Measurements from ENCODE around the gene RBFOX2.
"Not testable (repeated sequence)": the region's sequence is repeated elsewhere in the genome, so short reads cannot be mapped to it uniquely, and the experiment has no call there.

RBFOX2 gene

GRCh38 chr22:36039125-36039524 lies 10.5 kb upstream of the RBFOX2 start:
- no peak for DNase-seq (ENCODE audit: low read depth)

GRCh38 chr22:36037102-36037758 lies 8.6 kb upstream of the RBFOX2 start:
- DNase-seq (ENCODE audit: low read depth): no peak

- no peak for DNase-seq (ENCODE audit: low read depth)
Observed at GRCh38 chr22:36036167-36036624, 7.6 kb upstream of the RBFOX2 start.

- no peak for DNase-seq (ENCODE audit: low read depth)
Observed at GRCh38 chr22:36032611-36033010, 4.0 kb upstream of the RBFOX2 start.

GRCh38 chr22:36029406-36029755 lies 757 bp upstream of the RBFOX2 start:
- no peak for DNase-seq (ENCODE audit: low read depth)

GRCh38 chr22:36027935-36028645 lies 534 bp downstream of the RBFOX2 start:
- no peak for DNase-seq (ENCODE audit: low read depth)

- DNase-seq (ENCODE audit: low read depth): no peak
Observed at GRCh38 chr22:36027579-36027934, 1.1 kb downstream of the RBFOX2 start.

- no peak for DNase-seq (ENCODE audit: low read depth)
Observed at GRCh38 chr22:36026741-36027140, 1.9 kb downstream of the RBFOX2 start.

GRCh38 chr22:36022697-36023096 lies 5.9 kb downstream of the RBFOX2 start:
- no peak for DNase-seq (ENCODE audit: low read depth)

GRCh38 chr22:36022162-36022561 lies 6.5 kb downstream of the RBFOX2 start:
- no peak for DNase-seq (ENCODE audit: low read depth)

GRCh38 chr22:36021606-36022153 lies 6.9 kb downstream of the RBFOX2 start:
- no peak for DNase-seq (ENCODE audit: low read depth)

GRCh38 chr22:36020865-36021264 lies 7.8 kb downstream of the RBFOX2 start:
- not testable (repeated sequence) for DNase-seq (ENCODE audit: low read depth)

- no peak for DNase-seq (ENCODE audit: low read depth)
Observed at GRCh38 chr22:36017651-36018091, 11.0 kb downstream of the RBFOX2 start.

GRCh38 chr22:36016684-36017083 lies 11.9 kb downstream of the RBFOX2 start:
- no peak for DNase-seq (ENCODE audit: low read depth)

GRCh38 chr22:36015811-36016529 lies 12.7 kb downstream of the RBFOX2 start:
- DNase-seq (ENCODE audit: low read depth): no peak

GRCh38 chr22:36015155-36015810 lies 13.3 kb downstream of the RBFOX2 start:
- DNase-seq (ENCODE audit: low read depth): no peak

GRCh38 chr22:36014546-36015074 lies 14.0 kb downstream of the RBFOX2 start:
- no peak for DNase-seq (ENCODE audit: low read depth)

- no peak for DNase-seq (ENCODE audit: low read depth)
Observed at GRCh38 chr22:36012332-36012731, 16.3 kb downstream of the RBFOX2 start.

GRCh38 chr22:36010882-36011281 lies 17.7 kb downstream of the RBFOX2 start:
- no peak for DNase-seq (ENCODE audit: low read depth)

- DNase-seq (ENCODE audit: low read depth): no peak
Observed at GRCh38 chr22:36010090-36010489, 18.5 kb downstream of the RBFOX2 start.

- no peak for DNase-seq (ENCODE audit: low read depth)
Observed at GRCh38 chr22:36009085-36009484, 19.5 kb downstream of the RBFOX2 start.

- DNase-seq (ENCODE audit: low read depth): no peak
Observed at GRCh38 chr22:36008565-36008964, 20.1 kb downstream of the RBFOX2 start.
